Gastrocnemius medialis (tissue), 4 donors: ENCODE measurements around the gene TUFT1.

Experiments used
- CTCF ChIP-seq, 5 experiments: fragments of 450-650 bp in 3 of 5; fragments of 200-600 bp in 2 of 5; sonication (generic) in 2 of 5; IDR thresholded peaks in 4 of 5; conservative IDR thresholded peaks in 1 of 5; 1 replicate in 4 of 5; 2 replicates in 1 of 5; pipeline ENCODE4 v1.5.1; 2016 to 2019; ENCODE audit warnings: antibody characterized with exemption in 5 of 5, mild to moderate bottlenecking in 3 of 5, moderate library complexity in 3 of 5
- POLR2A ChIP-seq, 2 donors: fragments of 450-650 bp; IDR thresholded peaks; one replicate each; pipeline ENCODE4 v1.6.1; 2017; ENCODE audit warnings: antibody characterized with exemption in 2 of 2, mild to moderate bottlenecking in 2 of 2, moderate library complexity in 2 of 2

DNA sequence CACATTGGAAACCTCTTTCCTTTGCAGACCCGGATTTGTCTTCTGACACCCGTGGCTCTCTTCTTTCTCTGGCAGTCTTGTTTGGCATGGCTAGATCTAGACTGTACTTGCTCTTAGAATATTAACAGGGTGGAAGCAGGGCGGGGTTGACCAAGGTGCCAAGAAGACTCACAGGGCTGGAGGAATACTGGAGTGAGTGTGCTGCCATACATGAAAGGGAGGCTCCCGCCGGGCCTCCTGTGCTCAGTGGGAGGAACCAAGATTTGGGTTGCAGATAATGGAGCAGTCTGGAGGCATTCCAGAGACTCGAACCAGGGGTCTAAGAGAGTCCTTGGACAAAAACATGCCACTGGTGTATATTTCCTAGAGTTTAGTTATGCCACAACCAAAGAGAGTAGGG lies 44.2 kb downstream of the TUFT1 start:
- no peak for TF ChIP-seq POLR2A (IDR thresholded peaks at IDR 0.05)
- no peak for TF ChIP-seq CTCF (IDR thresholded peaks at IDR 0.05 in 4 of 5, conservative IDR thresholded peaks at IDR 0.05 in 1 of 5)
